HEK293 (cell line): ENCODE measurements around the gene CD9.

Source experiments
- CTCF ChIA-PET: fragments of 350-600 bp; formaldehyde crosslinking; extraction: SDS; loops from one replicate; lab custom pipeline; 2021; ENCODE audit warnings: antibody characterized with exemption; lab: Yijun Ruan, JAX
- POLR2A ChIA-PET: fragments of 300-600 bp; formaldehyde crosslinking; extraction: SDS; loops from one replicate; lab custom pipeline; 2020; ENCODE audit warnings: antibody characterized with exemption, inconsistent platforms; lab: Yijun Ruan, JAX
- H3K27ac ChIP-seq: fragments of 200-500 bp; sonication (Bioruptor generic); 2 replicates; pipeline ENCODE4 v1.5.1; 2014; ENCODE audit warnings: low read depth, low read length, control low read depth, inconsistent platforms; ENCODE audit errors: extremely low read depth
- H3K36me3 ChIP-seq, 2 experiments: fragments of 200-500 bp in 1 of 2; sonication (Bioruptor generic) in 1 of 2; 1 replicate in 1 of 2; 2 replicates in 1 of 2; pipeline ENCODE4 v1.5.1; 2014 to 2017; ENCODE audit warnings: inconsistent platforms in 2 of 2, low read length in 2 of 2; ENCODE audit not compliant: control insufficient read depth in 2 of 2, insufficient read depth in 1 of 2
- H3K4me1 ChIP-seq: fragments of 200-500 bp; sonication (Bioruptor generic); 2 replicates; pipeline ENCODE4 v1.5.1; 2014; ENCODE audit warnings: mild to moderate bottlenecking, low read length, inconsistent platforms; ENCODE audit not compliant: control insufficient read depth, insufficient read depth
- H3K4me3 ChIP-seq: 2 replicates; pipeline ENCODE4 v1.5.1; 2011; ENCODE audit warnings: low read depth, mild to moderate bottlenecking, control low read depth, low read length, moderate library complexity
- H3K9me3 ChIP-seq: fragments of 200-500 bp; sonication (Bioruptor generic); 2 replicates; pipeline ENCODE4 v1.5.1; 2014; ENCODE audit warnings: low read depth, low read length, inconsistent platforms; ENCODE audit not compliant: control insufficient read depth, insufficient read depth
- GFI1B ChIP-seq: fragments of 450-650 bp; formaldehyde crosslinking; IDR thresholded peaks from 2 replicates; pipeline ENCODE4 v1.5.1; 2016; ENCODE audit warnings: missing biosample characterization, missing genetic modification characterization
- HOXD13 ChIP-seq: sonication (generic); formaldehyde crosslinking; IDR thresholded peaks from 2 replicates; pipeline ENCODE4 v1.8.0; 2022; ENCODE audit warnings: missing genetic modification reagents, borderline replicate concordance
- IKZF3 ChIP-seq: fragments of 450-650 bp; IDR thresholded peaks from 2 replicates; pipeline ENCODE4 v1.5.0; 2018; ENCODE audit warnings: missing biosample characterization, mild to moderate bottlenecking, missing genetic modification characterization, moderate library complexity
- KLF8 ChIP-seq: fragments of 450-650 bp; formaldehyde crosslinking; IDR thresholded peaks from 2 replicates; pipeline ENCODE4 v1.5.1; 2016; ENCODE audit warnings: missing biosample characterization, missing genetic modification characterization
- KLF9 ChIP-seq: fragments of 450-650 bp; formaldehyde crosslinking; IDR thresholded peaks from 2 replicates; pipeline ENCODE4 v1.5.1; 2016; ENCODE audit warnings: missing biosample characterization, missing genetic modification characterization, low read depth
- WT1 ChIP-seq: fragments of 450-650 bp; formaldehyde crosslinking; IDR thresholded peaks from 2 replicates; pipeline ENCODE4 v1.5.1; 2016; ENCODE audit warnings: missing biosample characterization, missing genetic modification characterization
- ZBTB1 ChIP-seq: fragments of 450-650 bp; formaldehyde crosslinking; IDR thresholded peaks from 2 replicates; pipeline ENCODE4 v1.5.1; 2016; ENCODE audit warnings: missing biosample characterization, missing genetic modification characterization
- ZFHX2 ChIP-seq: fragments of 450-650 bp; formaldehyde crosslinking; conservative IDR thresholded peaks from 2 replicates; pipeline ENCODE4 v1.5.1; 2016; ENCODE audit warnings: missing biosample characterization, missing genetic modification characterization
- ZNF157 ChIP-seq: fragments of 450-650 bp; formaldehyde crosslinking; IDR thresholded peaks from 2 replicates; pipeline ENCODE4 v1.5.1; 2016; ENCODE audit warnings: missing biosample characterization, missing genetic modification characterization
- ZNF2 ChIP-seq: fragments of 450-650 bp; formaldehyde crosslinking; IDR thresholded peaks from 2 replicates; pipeline ENCODE4 v1.5.1; 2016; ENCODE audit warnings: missing biosample characterization, missing genetic modification characterization
- ZNF223 ChIP-seq: fragments of 450-650 bp; formaldehyde crosslinking; IDR thresholded peaks from 2 replicates; pipeline ENCODE4 v1.5.1; 2016; ENCODE audit warnings: missing biosample characterization, missing genetic modification characterization
- ZNF248 ChIP-seq: fragments of 450-650 bp; formaldehyde crosslinking; IDR thresholded peaks from 2 replicates; pipeline ENCODE4 v1.5.1; 2017; ENCODE audit warnings: missing biosample characterization, missing genetic modification characterization
- ZNF274 ChIP-seq, 2 experiments: fragments of 200-500 bp in 1 of 2; fragments of 450-650 bp in 1 of 2; sonication (Bioruptor generic) in 1 of 2; formaldehyde crosslinking in 1 of 2; IDR thresholded peaks; 2 replicates each; pipeline versions ENCODE4 v1.5.1 to v1.6.1; 2014 to 2016; ENCODE audit warnings: borderline replicate concordance in 1 of 2, inconsistent platforms in 1 of 2, low read length in 1 of 2, missing biosample characterization in 1 of 2, missing genetic modification characterization in 1 of 2
- ZNF530 ChIP-seq: fragments of 450-650 bp; formaldehyde crosslinking; IDR thresholded peaks from 2 replicates; pipeline ENCODE4 v1.5.1; 2016; ENCODE audit warnings: low read depth, missing biosample characterization, missing genetic modification characterization
- ZNF571 ChIP-seq: fragments of 450-650 bp; formaldehyde crosslinking; IDR thresholded peaks from 2 replicates; pipeline ENCODE4 v1.5.0; 2017; ENCODE audit warnings: missing biosample characterization, missing genetic modification characterization
- ZNF610 ChIP-seq: fragments of 450-650 bp; formaldehyde crosslinking; IDR thresholded peaks from 2 replicates; pipeline ENCODE4 v1.5.1; 2016; ENCODE audit warnings: missing biosample characterization, missing genetic modification characterization, borderline replicate concordance
- TF ChIP-seq, protein P1 (sequence below): fragments of 450-650 bp; formaldehyde crosslinking; IDR thresholded peaks from 2 replicates; pipeline ENCODE4 v1.5.1; 2016; ENCODE audit warnings: missing biosample characterization, missing genetic modification characterization, low read depth
- TF ChIP-seq, protein P2 (sequence below): sonication (generic); formaldehyde crosslinking; IDR thresholded peaks from 2 replicates; pipeline ENCODE4 v1.8.1; 2022; ENCODE audit warnings: mild to moderate bottlenecking, moderate library complexity, missing genetic modification reagents
- TF ChIP-seq, protein P3 (sequence below): fragments of 450-650 bp; formaldehyde crosslinking; IDR thresholded peaks from 2 replicates; pipeline ENCODE4 v1.5.1; 2017; ENCODE audit warnings: missing biosample characterization, mild to moderate bottlenecking, missing genetic modification characterization, moderate library complexity
- TF ChIP-seq, protein P4 (sequence below): fragments of 450-650 bp; formaldehyde crosslinking; IDR thresholded peaks from 2 replicates; pipeline ENCODE4 v1.5.1; 2016; ENCODE audit warnings: missing biosample characterization, missing genetic modification characterization, borderline replicate concordance

CD9 gene

DNA sequence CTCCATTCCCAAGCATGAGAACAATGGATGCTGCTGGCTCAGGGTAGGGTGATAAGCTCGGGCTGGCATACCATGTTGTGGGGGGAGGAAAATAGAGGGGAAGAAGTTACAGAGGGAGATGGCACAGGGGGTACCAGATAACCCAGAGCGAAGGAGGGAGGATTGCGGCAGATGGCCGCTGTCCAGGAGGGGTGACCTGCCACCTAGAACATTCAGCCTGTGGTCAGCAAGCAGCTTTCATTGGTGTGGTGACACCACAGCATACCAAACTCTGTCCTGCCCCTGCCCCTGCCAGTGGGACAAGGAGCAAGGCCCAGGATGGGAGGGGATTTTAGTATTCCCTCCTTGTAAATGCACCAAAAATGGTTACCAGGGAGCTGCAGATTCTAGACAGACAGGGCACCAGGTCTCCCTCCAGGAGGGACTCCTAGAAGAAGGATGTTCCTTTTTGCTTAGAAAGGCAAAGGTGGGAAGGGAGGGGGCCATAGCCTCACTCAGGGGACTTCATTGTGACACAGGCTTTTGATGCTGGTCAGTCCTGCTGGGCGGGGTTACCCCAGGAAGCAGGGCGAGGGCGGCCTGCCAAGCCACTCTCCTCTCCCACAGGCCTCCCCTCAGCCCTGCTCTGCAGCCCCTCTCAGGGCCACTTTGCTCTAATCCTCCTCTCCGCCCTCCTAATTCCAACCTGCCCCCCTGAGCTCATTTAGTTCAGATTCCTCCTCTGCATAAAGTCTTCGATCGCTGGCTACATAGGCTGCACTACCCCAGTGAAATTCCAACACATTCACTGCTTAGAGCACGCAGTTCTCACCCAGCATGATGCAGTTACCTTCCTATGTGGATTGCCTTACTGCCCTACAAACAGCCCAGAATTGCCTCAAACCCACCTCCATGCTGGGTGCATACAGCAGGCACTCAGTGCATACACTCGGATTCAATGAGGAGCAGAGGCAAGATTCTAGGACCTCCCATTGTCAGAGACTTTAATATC, 74.3 kb downstream of the CD9 start:
- no peak overlapping the region for H3K27ac ChIP-seq
- peaks cover 9% of the 10 kb centered on the region; the same call in 1 of the 2 replicates for H3K4me1 ChIP-seq
- POLR2A ChIA-PET: no interaction called here
- no peaks in the 10 kb centered on the region for H3K36me3 ChIP-seq
- no peak overlapping the region for H3K4me3 ChIP-seq
- no peaks in the 10 kb centered on the region for H3K9me3 ChIP-seq
- CTCF ChIA-PET: interaction anchor here (0.6 to 8.8 kb wide), 10 partner anchors 10 to 410 kb away, joined by 3 to 143 read pairs (median 4); partner anchors contain the start of gene CD9
- TF ChIP-seq ZNF571 (tag by site-specific recombination) (no peak), KLF8 (tag by site-specific recombination) (no peak), ZFHX2 (0 out of 2 replicates have a peak, but pooled peaks have one; percentile 9)
- TF ChIP-seq, protein P1, sequence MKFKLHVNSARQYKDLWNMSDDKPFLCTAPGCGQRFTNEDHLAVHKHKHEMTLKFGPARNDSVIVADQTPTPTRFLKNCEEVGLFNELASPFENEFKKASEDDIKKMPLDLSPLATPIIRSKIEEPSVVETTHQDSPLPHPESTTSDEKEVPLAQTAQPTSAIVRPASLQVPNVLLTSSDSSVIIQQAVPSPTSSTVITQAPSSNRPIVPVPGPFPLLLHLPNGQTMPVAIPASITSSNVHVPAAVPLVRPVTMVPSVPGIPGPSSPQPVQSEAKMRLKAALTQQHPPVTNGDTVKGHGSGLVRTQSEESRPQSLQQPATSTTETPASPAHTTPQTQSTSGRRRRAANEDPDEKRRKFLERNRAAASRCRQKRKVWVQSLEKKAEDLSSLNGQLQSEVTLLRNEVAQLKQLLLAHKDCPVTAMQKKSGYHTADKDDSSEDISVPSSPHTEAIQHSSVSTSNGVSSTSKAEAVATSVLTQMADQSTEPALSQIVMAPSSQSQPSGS (tag by site-specific recombination): no peak

DNA sequence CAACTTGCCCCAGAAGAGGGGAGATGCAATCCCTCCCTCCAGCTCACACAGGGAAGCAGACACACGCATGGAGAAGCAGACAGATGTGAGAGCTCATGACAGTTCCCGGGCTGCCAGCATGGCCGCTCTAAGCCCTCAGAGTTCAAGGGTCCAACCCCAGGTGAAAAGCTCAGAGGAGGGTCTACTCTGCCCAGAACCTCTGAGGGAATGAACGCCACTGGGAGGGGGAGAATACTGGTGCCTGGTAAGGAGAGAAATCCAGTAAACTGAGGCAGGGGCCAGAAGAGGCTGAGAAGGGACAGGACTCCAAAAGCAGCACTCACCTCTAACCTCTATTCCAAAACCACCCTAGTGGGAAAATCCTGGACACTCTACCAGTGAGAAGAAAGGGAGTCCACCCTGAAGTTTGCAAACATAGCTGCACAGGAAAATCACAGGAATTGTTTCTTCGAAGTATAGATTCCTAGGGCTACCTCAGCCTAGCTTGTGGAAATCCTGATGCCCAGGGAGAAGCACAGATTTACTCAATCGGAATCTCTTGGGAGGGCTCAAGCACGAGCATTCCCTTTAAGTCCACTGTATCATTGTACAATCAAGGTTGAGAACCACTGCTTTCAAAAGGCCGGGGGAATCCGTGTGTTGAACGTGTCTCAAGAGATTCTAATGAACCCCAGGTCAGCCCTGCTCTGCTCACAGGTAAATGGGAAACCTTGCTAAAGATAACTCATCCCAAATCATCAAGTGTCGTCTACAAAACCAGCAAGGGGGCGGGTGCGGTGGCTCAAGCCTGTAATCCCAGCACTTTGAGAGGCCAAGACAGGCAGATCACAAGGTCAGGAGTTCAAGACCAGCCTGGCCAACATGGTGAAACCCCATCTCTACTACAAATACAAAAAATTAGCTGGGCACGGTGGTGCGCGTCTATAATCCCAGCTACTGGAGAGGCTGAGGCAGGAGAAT, 76.0 kb downstream of the CD9 start:
- Histone ChIP-seq H3K4me1 (peaks cover 12% of the 10 kb centered on the region; the same call in 1 of the 2 replicates), H3K9me3 (no peaks in the 10 kb centered on the region), H3K4me3 (no peak overlapping the region), H3K36me3 (no peaks in the 10 kb centered on the region), H3K27ac (no peak overlapping the region)
- ChIA-PET POLR2A (interaction anchor here (1.4 kb wide), 1 partner anchor 75 kb away, joined by 4 read pairs; the partner anchor contains the start of gene CD9), CTCF (interaction anchor here (0.8 to 8.8 kb wide), 9 partner anchors 9 to 288 kb away, joined by 3 to 143 read pairs (median 5); no protein-coding TSS in a partner anchor)
- TF ChIP-seq ZNF157 (tag by site-specific recombination) (no peak), ZNF223 (tag by site-specific recombination) (no peak), ZNF610 (no peak), GFI1B (tag by site-specific recombination) (no peak), HOXD13 (no peak), KLF9 (no peak), IKZF3 (no peak), ZNF248 (tag by site-specific recombination) (no peak), ZBTB1 (tag by site-specific recombination) (no peak), WT1 (tag by site-specific recombination) (no peak), ZNF274 (IDR thresholded peaks at IDR 0.05; ENCODE audit: low read length) (no peak), ZNF274 (tag by site-specific recombination; IDR thresholded peaks at IDR 0.05; ENCODE audit: borderline replicate concordance) (no peak), ZNF530 (no peak), ZNF2 (tag by site-specific recombination) (no peak)
- TF ChIP-seq, protein P2, sequence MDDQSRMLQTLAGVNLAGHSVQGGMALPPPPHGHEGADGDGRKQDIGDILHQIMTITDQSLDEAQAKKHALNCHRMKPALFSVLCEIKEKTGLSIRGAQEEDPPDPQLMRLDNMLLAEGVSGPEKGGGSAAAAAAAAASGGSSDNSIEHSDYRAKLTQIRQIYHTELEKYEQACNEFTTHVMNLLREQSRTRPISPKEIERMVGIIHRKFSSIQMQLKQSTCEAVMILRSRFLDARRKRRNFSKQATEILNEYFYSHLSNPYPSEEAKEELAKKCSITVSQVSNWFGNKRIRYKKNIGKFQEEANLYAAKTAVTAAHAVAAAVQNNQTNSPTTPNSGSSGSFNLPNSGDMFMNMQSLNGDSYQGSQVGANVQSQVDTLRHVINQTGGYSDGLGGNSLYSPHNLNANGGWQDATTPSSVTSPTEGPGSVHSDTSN (CRISPR knock-in tag): no peak
- TF ChIP-seq, protein P3, sequence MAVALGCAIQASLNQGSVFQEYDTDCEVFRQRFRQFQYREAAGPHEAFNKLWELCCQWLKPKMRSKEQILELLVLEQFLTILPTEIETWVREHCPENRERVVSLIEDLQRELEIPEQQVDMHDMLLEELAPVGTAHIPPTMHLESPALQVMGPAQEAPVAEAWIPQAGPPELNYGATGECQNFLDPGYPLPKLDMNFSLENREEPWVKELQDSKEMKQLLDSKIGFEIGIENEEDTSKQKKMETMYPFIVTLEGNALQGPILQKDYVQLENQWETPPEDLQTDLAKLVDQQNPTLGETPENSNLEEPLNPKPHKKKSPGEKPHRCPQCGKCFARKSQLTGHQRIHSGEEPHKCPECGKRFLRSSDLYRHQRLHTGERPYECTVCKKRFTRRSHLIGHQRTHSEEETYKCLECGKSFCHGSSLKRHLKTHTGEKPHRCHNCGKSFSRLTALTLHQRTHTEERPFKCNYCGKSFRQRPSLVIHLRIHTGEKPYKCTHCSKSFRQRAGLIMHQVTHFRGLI (tag by site-specific recombination): no peak
- TF ChIP-seq, protein P4, sequence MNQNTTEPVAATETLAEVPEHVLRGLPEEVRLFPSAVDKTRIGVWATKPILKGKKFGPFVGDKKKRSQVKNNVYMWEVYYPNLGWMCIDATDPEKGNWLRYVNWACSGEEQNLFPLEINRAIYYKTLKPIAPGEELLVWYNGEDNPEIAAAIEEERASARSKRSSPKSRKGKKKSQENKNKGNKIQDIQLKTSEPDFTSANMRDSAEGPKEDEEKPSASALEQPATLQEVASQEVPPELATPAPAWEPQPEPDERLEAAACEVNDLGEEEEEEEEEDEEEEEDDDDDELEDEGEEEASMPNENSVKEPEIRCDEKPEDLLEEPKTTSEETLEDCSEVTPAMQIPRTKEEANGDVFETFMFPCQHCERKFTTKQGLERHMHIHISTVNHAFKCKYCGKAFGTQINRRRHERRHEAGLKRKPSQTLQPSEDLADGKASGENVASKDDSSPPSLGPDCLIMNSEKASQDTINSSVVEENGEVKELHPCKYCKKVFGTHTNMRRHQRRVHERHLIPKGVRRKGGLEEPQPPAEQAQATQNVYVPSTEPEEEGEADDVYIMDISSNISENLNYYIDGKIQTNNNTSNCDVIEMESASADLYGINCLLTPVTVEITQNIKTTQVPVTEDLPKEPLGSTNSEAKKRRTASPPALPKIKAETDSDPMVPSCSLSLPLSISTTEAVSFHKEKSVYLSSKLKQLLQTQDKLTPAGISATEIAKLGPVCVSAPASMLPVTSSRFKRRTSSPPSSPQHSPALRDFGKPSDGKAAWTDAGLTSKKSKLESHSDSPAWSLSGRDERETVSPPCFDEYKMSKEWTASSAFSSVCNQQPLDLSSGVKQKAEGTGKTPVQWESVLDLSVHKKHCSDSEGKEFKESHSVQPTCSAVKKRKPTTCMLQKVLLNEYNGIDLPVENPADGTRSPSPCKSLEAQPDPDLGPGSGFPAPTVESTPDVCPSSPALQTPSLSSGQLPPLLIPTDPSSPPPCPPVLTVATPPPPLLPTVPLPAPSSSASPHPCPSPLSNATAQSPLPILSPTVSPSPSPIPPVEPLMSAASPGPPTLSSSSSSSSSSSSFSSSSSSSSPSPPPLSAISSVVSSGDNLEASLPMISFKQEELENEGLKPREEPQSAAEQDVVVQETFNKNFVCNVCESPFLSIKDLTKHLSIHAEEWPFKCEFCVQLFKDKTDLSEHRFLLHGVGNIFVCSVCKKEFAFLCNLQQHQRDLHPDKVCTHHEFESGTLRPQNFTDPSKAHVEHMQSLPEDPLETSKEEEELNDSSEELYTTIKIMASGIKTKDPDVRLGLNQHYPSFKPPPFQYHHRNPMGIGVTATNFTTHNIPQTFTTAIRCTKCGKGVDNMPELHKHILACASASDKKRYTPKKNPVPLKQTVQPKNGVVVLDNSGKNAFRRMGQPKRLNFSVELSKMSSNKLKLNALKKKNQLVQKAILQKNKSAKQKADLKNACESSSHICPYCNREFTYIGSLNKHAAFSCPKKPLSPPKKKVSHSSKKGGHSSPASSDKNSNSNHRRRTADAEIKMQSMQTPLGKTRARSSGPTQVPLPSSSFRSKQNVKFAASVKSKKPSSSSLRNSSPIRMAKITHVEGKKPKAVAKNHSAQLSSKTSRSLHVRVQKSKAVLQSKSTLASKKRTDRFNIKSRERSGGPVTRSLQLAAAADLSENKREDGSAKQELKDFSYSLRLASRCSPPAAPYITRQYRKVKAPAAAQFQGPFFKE: no peak
